ENCODE measurements around the gene OR6K3. TPM values are rescaled to one million over a fixed set of nuclear protein-coding genes. Genes with fewer than 3 reads are reported as not detected.
"Not testable (repeated sequence)": the region's sequence is repeated elsewhere in the genome, so short reads cannot be mapped to it uniquely, and the experiment has no call there.

Gene OR6K3
- total RNA-seq, 5 donors from 2014 or later (not counting 1 experiment from before 2014, with no cell fraction given) = not detected

- H3K9me3 ChIP-seq = no peaks in the 10 kb centered on the region
- no peaks in the 10 kb centered on the region for H3K9me3 Mint-ChIP-seq
- H3K27me3 Mint-ChIP-seq = peaks cover 19% of the 10 kb centered on the region in 2 donors
- CTCF ChIA-PET = no interaction called here
- H3K4me3 ChIP-seq (ENCODE audit: control insufficient read depth in 1 of 2, extremely low read depth in 1 of 2, low read length in 1 of 2) = no peak overlapping the region
- no peak for ATAC-seq (replicated peaks in 1 of 4)
- H3K36me3 Mint-ChIP-seq = no peaks in the 10 kb centered on the region
- no peak overlapping the region for H3K4me3 Mint-ChIP-seq
- no peaks in the 10 kb centered on the region for H3K36me3 ChIP-seq (ENCODE audit: control insufficient read depth in 2 of 2, extremely low read depth in 1 of 2, insufficient read depth in 1 of 2, low read length in 1 of 2)
- H3K4me1 ChIP-seq (ENCODE audit: control insufficient read depth in 1 of 2, extremely low read depth in 1 of 2, insufficient read depth in 2 of 2, low read length in 2 of 2) = no peaks in the 10 kb centered on the region
- no peak overlapping the region for H3K27ac ChIP-seq (ENCODE audit: low read length)
- POLR2A ChIA-PET = no interaction called here
- no peak for DNase-seq
- no peaks in the 10 kb centered on the region for H3K27me3 ChIP-seq (replicated peaks in 1 of 2; ENCODE audit: control insufficient read depth in 2 of 2, extremely low read depth in 1 of 2, insufficient read depth in 2 of 2, low read length in 1 of 2)
- H3K4me1 Mint-ChIP-seq = no peaks in the 10 kb centered on the region
- H3K27ac Mint-ChIP-seq = no peak overlapping the region
Observed at GRCh38 chr1:158689875-158690274, 30.6 kb downstream of the OR6K3 start.

DNA sequence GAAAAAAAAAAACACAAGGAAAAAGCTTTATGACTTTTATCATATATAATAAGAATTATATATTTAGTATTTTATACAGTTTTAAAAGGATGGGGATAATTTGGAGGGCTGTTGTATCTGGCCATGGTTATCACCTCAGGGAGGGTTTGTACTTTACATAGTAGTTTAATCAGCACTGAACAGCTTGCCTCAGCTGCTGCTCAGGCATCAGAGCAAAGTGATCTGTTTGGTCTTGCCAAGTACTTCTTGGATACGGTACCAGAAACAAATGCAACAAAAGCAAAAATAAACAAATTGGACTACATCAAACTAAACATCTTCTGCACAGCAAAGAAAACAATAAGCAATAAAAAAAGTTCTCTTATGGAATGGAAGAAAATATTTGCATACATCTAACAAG, 31.4 kb downstream of the OR6K3 start:
- peaks cover 19 to 20% of the 10 kb centered on the region in 2 donors for H3K27me3 Mint-ChIP-seq
- no peaks in the 10 kb centered on the region for H3K4me1 ChIP-seq (ENCODE audit: control insufficient read depth in 1 of 2, extremely low read depth in 1 of 2, insufficient read depth in 2 of 2, low read length in 2 of 2)
- H3K4me3 Mint-ChIP-seq = no peak overlapping the region
- ChIA-PET POLR2A (no interaction called here), CTCF (no interaction called here)
- H3K36me3 Mint-ChIP-seq = no peaks in the 10 kb centered on the region
- H3K4me1 Mint-ChIP-seq = no peaks in the 10 kb centered on the region
- H3K4me3 ChIP-seq (ENCODE audit: control insufficient read depth in 1 of 2, extremely low read depth in 1 of 2, low read length in 1 of 2) = no peak overlapping the region
- no peak overlapping the region for H3K27ac Mint-ChIP-seq
- H3K9me3 Mint-ChIP-seq = no peaks in the 10 kb centered on the region
- H3K9me3 ChIP-seq = no peaks in the 10 kb centered on the region
- H3K27ac ChIP-seq (ENCODE audit: low read length) = no peak overlapping the region
- H3K27me3 ChIP-seq (replicated peaks in 1 of 2; ENCODE audit: control insufficient read depth in 2 of 2, extremely low read depth in 1 of 2, insufficient read depth in 2 of 2, low read length in 1 of 2) = no peaks in the 10 kb centered on the region
- ATAC-seq (replicated peaks in 1 of 4) = no peak
- no peak for DNase-seq
- H3K36me3 ChIP-seq (ENCODE audit: control insufficient read depth in 2 of 2, extremely low read depth in 1 of 2, insufficient read depth in 1 of 2, low read length in 1 of 2) = no peaks in the 10 kb centered on the region
- no CpG with 5 or more reads among the region's 1 CpG for WGBS (ENCODE audit: insufficient coverage)

- H3K27me3 ChIP-seq (replicated peaks in 1 of 2; ENCODE audit: control insufficient read depth in 2 of 2, extremely low read depth in 1 of 2, insufficient read depth in 2 of 2, low read length in 1 of 2); H3K4me3 ChIP-seq (ENCODE audit: control insufficient read depth in 1 of 2, extremely low read depth in 1 of 2, low read length in 1 of 2); H3K27ac ChIP-seq (ENCODE audit: low read length); H3K4me1 Mint-ChIP-seq; DNase-seq; H3K9me3 Mint-ChIP-seq; POLR2A ChIA-PET; H3K9me3 ChIP-seq; H3K36me3 ChIP-seq (ENCODE audit: control insufficient read depth in 2 of 2, extremely low read depth in 1 of 2, insufficient read depth in 1 of 2, low read length in 1 of 2); H3K4me3 Mint-ChIP-seq; H3K36me3 Mint-ChIP-seq; ATAC-seq (replicated peaks in 1 of 4); H3K4me1 ChIP-seq (ENCODE audit: control insufficient read depth in 1 of 2, extremely low read depth in 1 of 2, insufficient read depth in 2 of 2, low read length in 2 of 2); CTCF ChIA-PET; H3K27ac Mint-ChIP-seq: not testable (repeated sequence)
- no CpG with 5 or more reads among the region's 1 CpG for WGBS (ENCODE audit: insufficient coverage)
- H3K27me3 Mint-ChIP-seq = peaks cover 20 to 21% of the 10 kb centered on the region in 2 donors
Observed at GRCh38 chr1:158688343-158688742, 32.2 kb downstream of the OR6K3 start.

DNA sequence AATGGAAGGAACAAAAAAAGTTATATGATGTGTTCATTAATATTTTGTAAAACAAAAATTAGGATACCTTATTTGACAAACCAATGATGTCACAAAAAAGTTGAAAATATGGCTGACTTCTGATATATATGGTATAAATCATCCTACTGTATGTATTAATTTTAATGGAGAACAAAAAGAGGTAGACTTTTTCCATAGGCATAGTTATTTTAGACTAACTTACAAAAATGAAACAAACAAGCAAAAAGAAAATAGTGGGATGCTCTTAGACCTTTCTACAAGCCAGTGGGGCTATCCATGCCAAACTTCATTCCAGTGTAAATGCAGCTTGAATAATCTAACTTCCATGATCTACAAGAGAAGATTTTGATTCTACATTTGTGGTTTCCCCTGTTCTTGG, 33.5 kb downstream of the OR6K3 start:
- Histone ChIP-seq H3K9me3 (no peaks in the 10 kb centered on the region), H3K36me3 (ENCODE audit: control insufficient read depth in 2 of 2, extremely low read depth in 1 of 2, insufficient read depth in 1 of 2, low read length in 1 of 2) (no peaks in the 10 kb centered on the region), H3K4me1 (ENCODE audit: control insufficient read depth in 1 of 2, extremely low read depth in 1 of 2, insufficient read depth in 2 of 2, low read length in 2 of 2) (no peaks in the 10 kb centered on the region), H3K27me3 (replicated peaks in 1 of 2; ENCODE audit: control insufficient read depth in 2 of 2, extremely low read depth in 1 of 2, insufficient read depth in 2 of 2, low read length in 1 of 2) (no peaks in the 10 kb centered on the region), H3K27ac (ENCODE audit: low read length) (no peak overlapping the region), H3K4me3 (ENCODE audit: control insufficient read depth in 1 of 2, extremely low read depth in 1 of 2, low read length in 1 of 2) (no peak overlapping the region)
- CTCF ChIA-PET = no interaction called here
- POLR2A ChIA-PET = no interaction called here
- Mint-ChIP-seq H3K9me3 (no peaks in the 10 kb centered on the region), H3K4me1 (no peaks in the 10 kb centered on the region), H3K27me3 (peaks cover 26% of the 10 kb centered on the region in 2 donors), H3K27ac (no peak overlapping the region), H3K36me3 (no peaks in the 10 kb centered on the region), H3K4me3 (no peak overlapping the region)
- no peak for ATAC-seq (replicated peaks in 1 of 4)
- no peak for DNase-seq

GRCh38 chr1:158686111-158687009, 34.2 kb downstream of the OR6K3 start, which contains the start of gene SPTA1:
Gene SPTA1 (minus strand): TSS chr1:158686715. CDS start chr1:158686517, 198 bp downstream.
- no peak for ATAC-seq (replicated peaks in 1 of 4)
- WGBS (ENCODE audit: insufficient coverage) = 60% methylated on average over 1 of the region's 7 CpGs
- Mint-ChIP-seq H3K27me3 (peaks cover 26% of the 10 kb centered on the region in 2 donors), H3K4me3 (no peak within 1 kb of the TSS), H3K36me3 (no peaks in the 10 kb centered on the region), H3K27ac (no peak within 1 kb of the TSS), H3K4me1 (no peaks in the 10 kb centered on the region), H3K9me3 (no peaks in the 10 kb centered on the region)
- H3K4me3 ChIP-seq (ENCODE audit: control insufficient read depth in 1 of 2, extremely low read depth in 1 of 2, low read length in 1 of 2) = no peak within 1 kb of the TSS
- no peak within 1 kb of the TSS for H3K27ac ChIP-seq (ENCODE audit: low read length)
- CTCF ChIA-PET = no interaction called here
- no peaks in the 10 kb centered on the region for H3K9me3 ChIP-seq
- no peaks in the 10 kb centered on the region for H3K27me3 ChIP-seq (replicated peaks in 1 of 2; ENCODE audit: control insufficient read depth in 2 of 2, extremely low read depth in 1 of 2, insufficient read depth in 2 of 2, low read length in 1 of 2)
- no peaks in the 10 kb centered on the region for H3K4me1 ChIP-seq (ENCODE audit: control insufficient read depth in 1 of 2, extremely low read depth in 1 of 2, insufficient read depth in 2 of 2, low read length in 2 of 2)
- no peaks in the 10 kb centered on the region for H3K36me3 ChIP-seq (ENCODE audit: control insufficient read depth in 2 of 2, extremely low read depth in 1 of 2, insufficient read depth in 1 of 2, low read length in 1 of 2)
- POLR2A ChIA-PET = no interaction called here
- DNase-seq = no peak

- WGBS (ENCODE audit: insufficient coverage) = 67% methylated on average over 5 of the region's 7 CpGs
- DNase-seq (no peak), ATAC-seq (replicated peaks in 1 of 4) (no peak)
- H3K27ac ChIP-seq (ENCODE audit: low read length) = no peak overlapping the region
- H3K27me3 ChIP-seq (replicated peaks in 1 of 2; ENCODE audit: control insufficient read depth in 2 of 2, extremely low read depth in 1 of 2, insufficient read depth in 2 of 2, low read length in 1 of 2) = no peaks in the 10 kb centered on the region
- H3K4me1 ChIP-seq (ENCODE audit: control insufficient read depth in 1 of 2, extremely low read depth in 1 of 2, insufficient read depth in 2 of 2, low read length in 2 of 2) = no peaks in the 10 kb centered on the region
- no peak overlapping the region for H3K4me3 ChIP-seq (ENCODE audit: control insufficient read depth in 1 of 2, extremely low read depth in 1 of 2, low read length in 1 of 2)
- H3K27ac Mint-ChIP-seq = no peak overlapping the region
- no peaks in the 10 kb centered on the region for H3K4me1 Mint-ChIP-seq
- no peaks in the 10 kb centered on the region for H3K36me3 ChIP-seq (ENCODE audit: control insufficient read depth in 2 of 2, extremely low read depth in 1 of 2, insufficient read depth in 1 of 2, low read length in 1 of 2)
- H3K9me3 Mint-ChIP-seq = no peaks in the 10 kb centered on the region
- ChIA-PET POLR2A (no interaction called here), CTCF (no interaction called here)
- no peaks in the 10 kb centered on the region for H3K36me3 Mint-ChIP-seq
- no peaks in the 10 kb centered on the region for H3K9me3 ChIP-seq
- H3K27me3 Mint-ChIP-seq = peaks cover 22 to 26% of the 10 kb centered on the region in 2 donors
- no peak overlapping the region for H3K4me3 Mint-ChIP-seq
Observed at GRCh38 chr1:158685085-158685484, 35.4 kb downstream of the OR6K3 start.

- no peak overlapping the region for H3K4me3 ChIP-seq (ENCODE audit: control insufficient read depth in 1 of 2, extremely low read depth in 1 of 2, low read length in 1 of 2)
- peaks cover 12 to 14% of the 10 kb centered on the region in 2 donors for H3K27me3 Mint-ChIP-seq
- 100% methylated on average over 1 of the region's 2 CpGs for WGBS (ENCODE audit: insufficient coverage)
- H3K36me3 ChIP-seq (ENCODE audit: control insufficient read depth in 2 of 2, extremely low read depth in 1 of 2, insufficient read depth in 1 of 2, low read length in 1 of 2) = no peaks in the 10 kb centered on the region
- no peak overlapping the region for H3K27ac Mint-ChIP-seq
- POLR2A ChIA-PET = no interaction called here
- H3K4me1 ChIP-seq (ENCODE audit: control insufficient read depth in 1 of 2, extremely low read depth in 1 of 2, insufficient read depth in 2 of 2, low read length in 2 of 2) = no peaks in the 10 kb centered on the region
- no peak for ATAC-seq (replicated peaks in 1 of 4)
- CTCF ChIA-PET = no interaction called here
- no peaks in the 10 kb centered on the region for H3K9me3 ChIP-seq
- no peaks in the 10 kb centered on the region for H3K9me3 Mint-ChIP-seq
- H3K27me3 ChIP-seq (replicated peaks in 1 of 2; ENCODE audit: control insufficient read depth in 2 of 2, extremely low read depth in 1 of 2, insufficient read depth in 2 of 2, low read length in 1 of 2) = no peaks in the 10 kb centered on the region
- no peaks in the 10 kb centered on the region for H3K36me3 Mint-ChIP-seq
- DNase-seq = no peak
- no peak overlapping the region for H3K4me3 Mint-ChIP-seq
- H3K4me1 Mint-ChIP-seq = no peaks in the 10 kb centered on the region
- no peak overlapping the region for H3K27ac ChIP-seq (ENCODE audit: low read length)
Observed at GRCh38 chr1:158681606-158682005, 38.9 kb downstream of the OR6K3 start.
